Glutamatergic neuron (in vitro differentiated cells): ENCODE results near the gene SLC30A1. TPM values are rescaled to one million over a fixed set of nuclear protein-coding genes. Genes with fewer than 3 reads are reported as not detected.

Experiments
- DNase-seq: peaks from one replicate; pipeline ENCODE4 v3.0.0; 2022
- H3K27ac Mint-ChIP-seq: one replicate; pipeline ENCODE4 v1.8.0; 2020; ENCODE audit warnings: mild to moderate bottlenecking, mixed read lengths, inconsistent platforms; ENCODE audit not compliant: unreplicated experiment
- H3K27me3 Mint-ChIP-seq: one replicate; pipeline ENCODE4 v1.8.0; 2020; ENCODE audit warnings: mild to moderate bottlenecking, moderate library complexity, mixed read lengths, inconsistent platforms; ENCODE audit not compliant: unreplicated experiment
- H3K36me3 Mint-ChIP-seq: one replicate; pipeline ENCODE4 v1.8.0; 2020; ENCODE audit warnings: mild to moderate bottlenecking, mixed read lengths, inconsistent platforms; ENCODE audit not compliant: unreplicated experiment
- H3K4me1 Mint-ChIP-seq: one replicate; pipeline ENCODE4 v1.8.0; 2020; ENCODE audit warnings: mild to moderate bottlenecking, low read depth, mixed read lengths, inconsistent platforms; ENCODE audit not compliant: unreplicated experiment
- H3K4me3 Mint-ChIP-seq: one replicate; pipeline ENCODE4 v1.8.0; 2020; ENCODE audit warnings: mild to moderate bottlenecking, mixed read lengths, inconsistent platforms; ENCODE audit not compliant: unreplicated experiment
- H3K9me3 Mint-ChIP-seq: one replicate; pipeline ENCODE4 v1.8.0; 2020; ENCODE audit warnings: mild to moderate bottlenecking, moderate library complexity, mixed read lengths, inconsistent platforms; ENCODE audit not compliant: unreplicated experiment
- CTCF ChIP-seq: fragments of 200-600 bp; sonication (generic); IDR thresholded peaks from one replicate; pipeline ENCODE4 v1.5.0; 2021; ENCODE audit not compliant: partially characterized antibody, unreplicated experiment
- total RNA-seq: library from RNA; stranded (reverse); fragmentation: NEBNext Ultra II Directional; extraction: Animal tissue kit (Norgen Biotek cat#: 25700); gene quantifications from one replicate; pipeline ENCODE4 v1.2.1, GENCODE V29; 2021; ENCODE audit not compliant: unreplicated experiment

SLC30A1 gene
- total RNA-seq, 1 donor from 2014 or later: 3.1 TPM

GRCh38 chr1:211589782-211590721 is 11.1 kb upstream of the SLC30A1 start:
- Mint-ChIP-seq H3K4me3 (no peak overlapping the region), H3K27me3 (peaks cover 3% of the 10 kb centered on the region), H3K36me3 (no peaks in the 10 kb centered on the region), H3K4me1 (no peaks in the 10 kb centered on the region), H3K27ac (no peak overlapping the region), H3K9me3 (no peaks in the 10 kb centered on the region)
- no peak for TF ChIP-seq CTCF
- no peak for DNase-seq

DNA sequence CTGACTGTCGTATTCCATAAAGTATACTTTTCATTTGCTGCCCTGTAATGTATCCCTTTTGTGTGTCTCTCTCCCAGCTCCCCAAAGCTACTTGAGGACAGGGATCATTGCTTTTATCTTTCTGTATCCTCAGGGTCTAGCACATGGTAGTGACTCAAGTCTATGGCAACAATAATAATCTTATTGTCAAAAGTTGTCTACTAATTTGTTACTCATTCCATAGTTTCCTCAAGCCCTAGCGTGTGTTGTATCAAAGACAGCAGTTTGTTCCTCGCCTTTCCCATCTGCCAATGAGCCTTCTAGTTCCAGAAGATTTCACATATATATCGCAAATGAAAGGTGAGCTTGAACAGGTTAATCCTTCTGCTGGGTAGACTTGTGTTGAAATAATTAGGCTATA is 9.8 kb upstream of the SLC30A1 start:
- Mint-ChIP-seq H3K27ac (no peak overlapping the region), H3K4me1 (no peaks in the 10 kb centered on the region), H3K36me3 (no peaks in the 10 kb centered on the region), H3K9me3 (no peaks in the 10 kb centered on the region), H3K27me3 (peaks cover 3% of the 10 kb centered on the region), H3K4me3 (no peak overlapping the region)
- no peak for TF ChIP-seq CTCF
- no peak for DNase-seq

DNA sequence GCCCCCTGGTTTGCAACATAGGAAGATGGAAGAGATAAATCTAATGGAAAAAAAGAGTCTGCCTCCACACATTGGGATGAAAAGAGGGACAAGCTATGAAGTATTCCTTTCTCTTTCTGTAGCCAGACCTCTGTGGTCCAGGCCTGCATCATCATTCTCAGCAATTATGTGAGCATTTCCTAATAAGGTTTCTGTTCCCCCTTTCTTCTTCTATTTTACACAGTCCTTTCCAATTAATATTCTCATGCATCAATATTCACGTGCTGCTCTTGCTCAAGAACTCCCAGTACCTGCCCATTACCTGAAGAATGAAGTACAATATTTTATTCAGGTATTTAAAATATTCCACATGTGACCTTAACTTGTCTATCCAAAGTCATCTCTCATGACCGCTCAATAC is 8.2 kb upstream of the SLC30A1 start:
- Mint-ChIP-seq H3K27me3 (peaks cover under 1% of the 10 kb centered on the region), H3K27ac (no peak overlapping the region), H3K9me3 (no peaks in the 10 kb centered on the region), H3K36me3 (no peaks in the 10 kb centered on the region), H3K4me1 (no peaks in the 10 kb centered on the region), H3K4me3 (no peak overlapping the region)
- no peak for DNase-seq
- TF ChIP-seq CTCF: no peak

- Mint-ChIP-seq H3K4me3 (no peak overlapping the region), H3K27ac (no peak overlapping the region), H3K9me3 (no peaks in the 10 kb centered on the region), H3K36me3 (no peaks in the 10 kb centered on the region), H3K27me3 (peaks cover 1% of the 10 kb centered on the region), H3K4me1 (no peaks in the 10 kb centered on the region)
- no peak for TF ChIP-seq CTCF
- DNase-seq: no peak
These were observed 7.6 kb upstream of the SLC30A1 start for GRCh38 chr1:211586538-211586937.
